Testis (tissue), 3 donors: Measurements from ENCODE around the gene ERH. TPM values are rescaled to one million over a fixed set of nuclear protein-coding genes. Genes with fewer than 3 reads are reported as not detected.

Experiments used
- DNase-seq: peaks from one replicate; pipeline ENCODE4 v3.0.0-alpha.2; 2019
- H3K27ac ChIP-seq, 2 donors: fragments of 200-600 bp; sonication (generic); one replicate each; pipeline ENCODE4 v1.5.1; 2019
- H3K27me3 ChIP-seq: fragments of 200-600 bp; sonication (generic); one replicate; pipeline ENCODE4 v1.5.1; 2019
- H3K36me3 ChIP-seq: fragments of 200-600 bp; sonication (generic); one replicate; pipeline ENCODE4 v1.5.1; 2017; ENCODE audit warnings: low read depth; ENCODE audit errors: missing control alignments
- H3K4me1 ChIP-seq: fragments of 200-600 bp; sonication (generic); one replicate; pipeline ENCODE4 v1.5.1; 2019
- H3K4me3 ChIP-seq, 2 donors: fragments of 200-600 bp; sonication (generic); one replicate each; pipeline ENCODE4 v1.5.1; 2017 to 2019
- H3K9me3 ChIP-seq: fragments of 200-600 bp; sonication (generic); one replicate; pipeline ENCODE4 v1.5.1; 2017
- CTCF ChIP-seq, 3 experiments: fragments of 450-650 bp in 2 of 3; fragments of 200-600 bp in 1 of 3; sonication (generic) in 1 of 3; IDR thresholded peaks; one replicate each; pipeline ENCODE4 v1.5.1; 2016 to 2019; ENCODE audit warnings: antibody characterized with exemption in 3 of 3, mild to moderate bottlenecking in 2 of 3, moderate library complexity in 1 of 3
- POLR2A ChIP-seq: fragments of 450-650 bp; IDR thresholded peaks from one replicate; pipeline ENCODE4 v1.6.1; 2017; ENCODE audit warnings: antibody characterized with exemption, mild to moderate bottlenecking, moderate library complexity
- WGBS, 2 donors: methylation state at CpG; one replicate each; pipeline ENCODE4 v1.1.5; 2018; 5-methylcytosine and 5-hydroxymethylcytosine counted together
- intact Hi-C: fragments of 100-400 bp; cut with DNase I; formaldehyde crosslinking; loops from one replicate; pipeline ENCODE4 v1.15.1; 2023; ENCODE audit warnings: low total_unique reads
- polyA plus RNA-seq: library from polyadenylated mRNA; stranded (reverse); fragments of 350-450 nt; fragmentation: Illumina TruSeq; extraction: RNeasy Lipid Tissue Mini Kit (QIAGEN cat#74804); gene quantifications from one replicate; pipeline ENCODE4 v1.2.3, GENCODE V29; 2014; ENCODE audit warnings: low read depth, low replicate concordance; ENCODE audit not compliant: insufficient read depth
- total RNA-seq, 2 donors: library from RNA; depleted of rRNA; stranded (reverse); fragments of >200 nt; gene quantifications; one replicate each; pipeline ENCODE4 v1.2.3, GENCODE V29; 2016

ERH gene
- total and polyA plus RNA-seq, 3 donors from 2014 or later, result 57.3 to 176 (median 74.5) TPM

DNA sequence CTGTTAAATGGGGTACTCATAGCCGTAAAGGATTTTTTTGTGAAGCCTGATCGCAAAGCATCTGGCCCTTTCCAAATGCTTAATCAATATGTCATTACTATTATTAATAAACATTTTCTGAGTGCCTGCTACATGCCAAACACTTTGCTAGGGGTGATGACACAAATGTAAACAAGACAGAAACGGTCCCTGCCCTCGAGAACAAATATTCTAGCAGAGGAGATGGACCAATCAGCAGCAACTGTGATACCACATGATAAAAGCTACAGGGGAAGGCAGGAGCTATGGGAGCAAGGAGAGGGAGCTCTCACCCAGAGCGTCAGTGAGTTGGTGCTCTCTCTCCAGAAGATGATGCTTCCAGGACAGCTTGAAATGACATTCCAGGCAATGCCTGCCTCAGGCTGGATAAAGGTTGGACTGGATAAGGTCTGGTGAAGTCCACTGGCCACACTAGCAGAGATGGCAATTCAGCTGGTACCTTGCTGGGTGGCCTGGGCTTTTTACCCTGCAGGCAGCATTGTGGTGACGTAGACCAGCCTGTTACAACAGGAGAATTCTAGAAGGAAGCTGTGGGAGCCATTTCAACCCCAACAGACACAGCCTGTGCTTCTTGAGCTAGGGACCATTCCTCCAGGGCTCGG lies 41.1 kb downstream of the ERH start:
- Histone ChIP-seq H3K4me1 (no peaks in the 10 kb centered on the region), H3K9me3 (no peaks in the 10 kb centered on the region), H3K27ac (no peak overlapping the region), H3K4me3 (no peak overlapping the region), H3K27me3 (no peaks in the 10 kb centered on the region), H3K36me3 (no peaks in the 10 kb centered on the region)
- no peak for DNase-seq
- TF ChIP-seq POLR2A, result no peak
- intact Hi-C loops, result no loop called here
- 87 to 88% methylated on average over 7 of the region's 7 CpGs for WGBS, 2 donors

DNA sequence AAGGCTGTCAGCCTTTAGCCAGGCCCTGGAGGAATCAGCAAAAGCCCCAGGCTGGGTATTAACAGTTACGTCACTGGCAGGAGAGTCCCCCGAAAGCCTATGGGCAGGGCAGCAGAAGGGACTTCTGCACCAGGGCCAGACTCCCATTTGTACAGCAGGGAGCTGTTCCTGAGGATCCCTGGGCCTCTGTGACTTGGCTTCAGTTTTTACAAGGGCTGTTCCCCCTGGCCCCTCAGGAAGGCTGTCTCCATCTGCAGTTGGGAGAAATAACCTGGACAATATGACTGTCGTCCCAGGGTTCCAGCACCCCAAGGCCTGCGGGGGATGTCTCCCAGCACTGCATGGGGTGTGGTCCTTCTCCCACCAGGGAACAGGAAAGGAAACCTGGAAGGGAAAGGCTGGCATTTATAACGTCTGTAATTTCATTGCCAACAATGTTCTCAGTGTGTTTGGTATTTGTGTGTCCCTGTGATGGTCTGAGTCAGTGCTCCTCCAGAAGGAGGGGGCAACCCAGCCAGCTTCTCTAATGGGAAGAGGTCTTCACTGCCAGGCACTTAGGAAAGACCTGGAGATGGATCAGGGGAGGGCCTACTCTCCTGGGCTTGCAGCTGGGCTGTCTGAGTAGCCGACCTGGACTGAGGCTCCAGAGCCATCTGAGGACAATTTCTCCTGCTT lies 42.4 kb downstream of the ERH start:
- no peak overlapping the region for H3K27ac ChIP-seq

GRCh38 chr14:69355154-69355597 lies 42.9 kb downstream of the ERH start:
- DNase-seq, result no peak
- H3K4me3 ChIP-seq, result no peak overlapping the region
- H3K9me3 ChIP-seq, result no peaks in the 10 kb centered on the region
- 87 to 94% methylated on average over 6 of the region's 6 CpGs for WGBS, 2 donors
- TF ChIP-seq POLR2A, result no peak
- TF ChIP-seq CTCF (IDR thresholded peaks at IDR 0.05), result no peak
- no peak overlapping the region for H3K27ac ChIP-seq
- no peaks in the 10 kb centered on the region for H3K27me3 ChIP-seq
- intact Hi-C loops, result no loop called here
- H3K4me1 ChIP-seq, result no peaks in the 10 kb centered on the region
- H3K36me3 ChIP-seq, result no peaks in the 10 kb centered on the region

More for the DNA sequence above, 42.4 kb downstream of the ERH start:
- DNase-seq, result no peak
- no peaks in the 10 kb centered on the region for H3K27me3 ChIP-seq
- no peaks in the 10 kb centered on the region for H3K36me3 ChIP-seq
- TF ChIP-seq CTCF (IDR thresholded peaks at IDR 0.05) (no peak), POLR2A (no peak)
- intact Hi-C loops, result no loop called here
- H3K9me3 ChIP-seq, result no peaks in the 10 kb centered on the region
- no peaks in the 10 kb centered on the region for H3K4me1 ChIP-seq
- WGBS, 2 donors, result 65 to 77% methylated on average over 6 of the region's 6 CpGs
- H3K4me3 ChIP-seq, result no peak overlapping the region

GRCh38 chr14:69354383-69355153 lies 43.5 kb downstream of the ERH start:
- no peak for DNase-seq
- intact Hi-C loops, result no loop called here
- Histone ChIP-seq H3K36me3 (no peaks in the 10 kb centered on the region), H3K4me3 (no peak overlapping the region), H3K4me1 (no peaks in the 10 kb centered on the region), H3K9me3 (no peaks in the 10 kb centered on the region), H3K27ac (no peak overlapping the region), H3K27me3 (no peaks in the 10 kb centered on the region)
- TF ChIP-seq POLR2A (no peak), CTCF (IDR thresholded peaks at IDR 0.05) (no peak)
- WGBS, 2 donors, result 80 to 82% methylated on average over 11 of the region's 11 CpGs

- Histone ChIP-seq H3K36me3 (no peaks in the 10 kb centered on the region), H3K27me3 (no peaks in the 10 kb centered on the region), H3K27ac (no peak overlapping the region), H3K4me1 (no peaks in the 10 kb centered on the region), H3K4me3 (no peak overlapping the region), H3K9me3 (no peaks in the 10 kb centered on the region)
- WGBS, 2 donors, result 88 to 89% methylated on average over 3 of the region's 3 CpGs
- intact Hi-C loops, result no loop called here
- TF ChIP-seq CTCF (IDR thresholded peaks at IDR 0.05) (no peak), POLR2A (no peak)
- no peak for DNase-seq
Measured at GRCh38 chr14:69353168-69353567, 44.9 kb downstream of the ERH start.
